Measurements from ENCODE around the gene PHRF1.

The PHRF1 gene

DNA sequence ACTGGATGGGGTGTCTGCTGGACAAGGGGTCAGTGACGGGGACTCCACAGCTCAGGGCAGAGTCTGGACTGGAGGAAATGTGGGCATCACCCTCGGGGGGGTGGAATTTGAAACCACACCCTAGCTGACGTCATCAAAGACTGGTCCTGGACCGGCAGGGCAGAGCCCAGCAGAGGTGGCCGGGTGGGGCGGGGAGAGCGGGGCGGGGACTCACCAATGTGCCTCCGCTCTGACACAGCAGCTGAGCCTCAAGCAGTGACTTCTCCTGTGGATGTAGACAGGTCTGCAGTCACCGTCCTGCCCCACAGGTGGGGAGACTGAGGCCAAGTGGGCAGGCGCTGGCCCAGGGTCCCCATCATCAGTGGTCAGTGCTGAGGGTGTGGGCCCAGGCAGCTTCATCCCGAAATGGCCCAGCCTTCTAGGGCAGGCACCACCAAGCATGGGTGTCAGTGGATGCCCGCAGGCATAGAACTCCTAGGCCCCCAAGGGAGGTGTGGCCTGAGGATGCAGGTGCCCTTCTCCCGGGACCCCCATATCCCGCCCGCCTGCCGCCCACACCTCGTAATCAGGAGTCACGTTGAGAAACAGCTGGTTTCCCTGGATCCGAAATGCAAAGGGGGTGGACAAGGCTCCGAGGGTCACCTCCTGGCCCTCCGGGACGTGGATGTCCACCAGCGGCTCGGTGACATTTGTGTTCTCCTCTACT is 47.9 kb downstream of the PHRF1 start:
- no peak for FAIRE-seq
- TF ChIP-seq, protein P1, sequence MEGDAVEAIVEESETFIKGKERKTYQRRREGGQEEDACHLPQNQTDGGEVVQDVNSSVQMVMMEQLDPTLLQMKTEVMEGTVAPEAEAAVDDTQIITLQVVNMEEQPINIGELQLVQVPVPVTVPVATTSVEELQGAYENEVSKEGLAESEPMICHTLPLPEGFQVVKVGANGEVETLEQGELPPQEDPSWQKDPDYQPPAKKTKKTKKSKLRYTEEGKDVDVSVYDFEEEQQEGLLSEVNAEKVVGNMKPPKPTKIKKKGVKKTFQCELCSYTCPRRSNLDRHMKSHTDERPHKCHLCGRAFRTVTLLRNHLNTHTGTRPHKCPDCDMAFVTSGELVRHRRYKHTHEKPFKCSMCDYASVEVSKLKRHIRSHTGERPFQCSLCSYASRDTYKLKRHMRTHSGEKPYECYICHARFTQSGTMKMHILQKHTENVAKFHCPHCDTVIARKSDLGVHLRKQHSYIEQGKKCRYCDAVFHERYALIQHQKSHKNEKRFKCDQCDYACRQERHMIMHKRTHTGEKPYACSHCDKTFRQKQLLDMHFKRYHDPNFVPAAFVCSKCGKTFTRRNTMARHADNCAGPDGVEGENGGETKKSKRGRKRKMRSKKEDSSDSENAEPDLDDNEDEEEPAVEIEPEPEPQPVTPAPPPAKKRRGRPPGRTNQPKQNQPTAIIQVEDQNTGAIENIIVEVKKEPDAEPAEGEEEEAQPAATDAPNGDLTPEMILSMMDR (IDR thresholded peaks at IDR 0.05; ENCODE audit: insufficient read depth, missing control alignments), result no peak
- DNase-seq (ENCODE audit: insufficient read length, low spot score), result no peak

DNA sequence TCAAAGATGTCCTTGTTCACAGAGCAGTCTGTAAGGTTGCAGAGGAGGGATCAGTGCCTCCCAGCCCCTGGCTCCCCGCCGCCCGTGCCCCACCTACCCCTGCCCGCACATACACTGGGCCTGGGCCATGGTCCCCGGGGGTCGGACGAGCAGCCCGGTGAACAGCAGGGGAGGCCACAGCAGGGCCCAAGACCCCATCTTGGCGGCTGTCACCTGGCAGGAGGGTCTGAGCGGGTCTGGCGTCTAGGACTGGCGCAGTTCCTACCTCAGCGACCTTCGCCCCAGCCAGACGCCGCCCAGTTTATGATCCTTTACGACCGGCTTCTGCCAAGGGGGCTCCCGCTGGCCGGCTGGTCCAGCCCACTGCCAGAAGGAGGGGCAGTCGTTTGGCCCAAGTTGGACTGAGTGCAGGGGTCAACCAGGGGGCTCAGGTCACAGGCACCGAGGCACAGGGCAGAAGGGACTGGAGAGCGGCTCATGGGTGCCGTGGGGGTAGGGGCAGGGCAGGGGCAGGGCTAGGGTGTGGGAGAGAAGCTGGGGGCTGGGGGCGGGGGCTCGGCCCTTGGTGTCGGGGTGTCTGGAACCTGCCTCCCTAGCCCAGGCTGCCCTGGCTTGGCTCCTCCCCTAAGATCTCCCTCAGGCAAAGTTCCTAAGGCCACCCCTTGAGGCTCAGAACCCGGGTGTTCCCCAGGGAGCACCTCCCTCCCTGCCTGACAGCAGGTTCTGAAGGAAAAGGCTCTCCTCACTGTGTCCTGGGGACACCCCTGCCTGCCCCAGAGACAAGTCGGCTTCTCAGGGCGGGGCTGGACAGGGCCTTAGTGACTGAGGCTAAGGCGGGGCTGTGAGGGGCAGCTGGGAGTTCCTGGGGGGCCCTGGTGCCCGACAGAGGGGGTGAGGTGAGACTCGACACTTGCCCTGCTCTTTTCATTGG is 48.7 kb downstream of the PHRF1 start, which contains the start of gene CDHR5:
Gene CDHR5, minus strand, starts transcription at position 251 of the 931 bp plus-strand sequence. Its CDS starts 53 bp downstream, at position 198.
- DNase-seq (ENCODE audit: insufficient read length, low spot score), result no peak
- FAIRE-seq, result no peak
- TF ChIP-seq, protein P1 (IDR thresholded peaks at IDR 0.05; ENCODE audit: insufficient read depth, missing control alignments), result no peak

DNA sequence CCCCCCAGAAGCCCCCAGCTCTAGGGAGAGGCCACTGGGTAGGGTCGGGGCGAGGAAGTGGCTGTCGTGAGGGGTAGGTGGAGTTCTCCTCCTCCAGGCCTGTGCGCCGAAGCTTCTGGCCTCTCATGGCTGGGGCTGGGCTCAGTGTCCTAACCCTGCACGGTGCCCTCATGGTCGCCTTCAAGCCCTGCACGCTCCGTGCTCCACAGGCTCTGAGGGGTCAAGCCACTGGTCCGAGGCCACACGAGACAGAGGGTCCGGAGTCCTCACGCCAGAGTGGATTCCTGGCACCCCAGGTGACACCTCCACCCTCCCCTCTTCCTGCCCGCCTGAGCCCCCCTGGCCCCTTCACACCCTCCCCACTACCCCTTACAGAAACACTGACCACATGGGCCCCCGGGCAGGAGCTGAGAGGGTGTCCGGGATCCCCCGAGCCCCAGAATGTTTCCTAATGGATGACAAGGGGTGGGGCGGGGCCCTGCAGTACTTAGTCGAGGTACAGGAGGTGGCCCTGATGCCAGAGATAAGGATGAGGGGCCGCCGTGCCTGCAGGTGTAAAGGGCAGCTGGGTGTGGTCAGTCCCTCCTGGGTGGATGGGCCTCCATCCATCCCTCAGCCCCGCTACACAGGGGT is 49.5 kb downstream of the PHRF1 start:
- DNase-seq (ENCODE audit: insufficient read length, low spot score) (no peak), FAIRE-seq (no peak)
- TF ChIP-seq, protein P1 (IDR thresholded peaks at IDR 0.05; ENCODE audit: insufficient read depth, missing control alignments), result no peak

DNA sequence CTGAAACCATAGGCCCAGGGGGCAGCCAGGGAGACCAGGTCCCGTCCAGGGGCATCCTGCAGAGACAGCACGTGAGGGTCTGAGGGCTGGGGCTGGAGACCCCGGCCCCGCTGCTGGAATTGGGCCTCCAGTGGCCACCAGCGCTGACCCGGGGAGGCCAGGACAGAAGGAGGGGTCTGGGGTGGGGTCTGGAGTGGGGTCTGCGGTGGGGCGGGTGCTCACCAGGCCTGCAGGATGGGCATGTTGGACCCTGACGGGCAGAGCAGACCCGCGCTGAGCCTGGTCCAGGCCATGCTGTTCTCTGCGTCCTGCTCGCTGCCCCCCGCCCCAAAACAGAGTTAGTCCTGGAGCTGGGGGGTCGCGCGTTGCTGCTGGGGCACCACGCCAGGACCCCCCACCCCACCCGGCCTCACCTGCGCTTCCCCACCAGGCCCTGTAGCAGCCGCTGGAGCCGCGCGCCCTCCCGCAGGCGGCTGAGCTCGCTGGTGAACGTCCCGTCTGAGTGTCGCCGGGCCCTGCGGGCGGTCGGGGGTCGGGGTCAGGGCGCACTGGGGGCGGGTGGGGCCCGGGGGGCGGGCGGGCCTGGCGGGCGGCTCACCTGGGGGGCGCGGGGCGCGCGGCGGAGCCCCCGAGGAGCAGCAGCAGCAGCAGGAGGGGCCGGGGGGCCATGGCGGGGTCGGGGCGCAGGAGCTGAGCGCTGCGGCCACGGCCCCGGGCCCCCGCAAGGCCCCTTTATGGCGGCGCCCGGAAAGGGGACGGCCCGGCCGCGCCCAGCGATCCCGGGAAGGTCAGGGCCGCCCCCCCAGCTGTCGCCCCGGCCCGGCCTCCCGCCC is 50.4 kb downstream of the PHRF1 start, which contains the start of gene SCT:
Gene SCT, minus strand, starts transcription at position 707 of the 833 bp plus-strand sequence. Its CDS starts 38 bp downstream, at position 669.
- TF ChIP-seq, protein P1 (IDR thresholded peaks at IDR 0.05; ENCODE audit: insufficient read depth, missing control alignments), result no peak
- no peak for DNase-seq (ENCODE audit: insufficient read length, low spot score)
- FAIRE-seq, result no peak

DNA sequence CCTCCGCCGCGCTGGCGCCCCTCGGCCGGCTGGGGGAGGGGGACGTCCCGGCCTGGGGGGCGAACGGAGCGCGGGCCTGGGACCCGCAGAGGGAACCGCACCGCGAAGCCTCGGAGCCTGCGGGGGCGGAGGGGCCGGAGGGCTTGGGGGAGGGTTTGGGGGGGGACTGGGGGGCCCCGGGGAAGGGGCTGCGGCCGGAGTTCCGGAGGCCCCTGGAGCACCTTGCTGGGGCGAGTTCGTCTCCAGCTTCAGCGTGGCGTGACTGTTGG is 51.0 kb downstream of the PHRF1 start:
- FAIRE-seq (no peak), DNase-seq (ENCODE audit: insufficient read length, low spot score) (no peak)
- TF ChIP-seq, protein P1 (IDR thresholded peaks at IDR 0.05; ENCODE audit: insufficient read depth, missing control alignments), result no peak

DNA sequence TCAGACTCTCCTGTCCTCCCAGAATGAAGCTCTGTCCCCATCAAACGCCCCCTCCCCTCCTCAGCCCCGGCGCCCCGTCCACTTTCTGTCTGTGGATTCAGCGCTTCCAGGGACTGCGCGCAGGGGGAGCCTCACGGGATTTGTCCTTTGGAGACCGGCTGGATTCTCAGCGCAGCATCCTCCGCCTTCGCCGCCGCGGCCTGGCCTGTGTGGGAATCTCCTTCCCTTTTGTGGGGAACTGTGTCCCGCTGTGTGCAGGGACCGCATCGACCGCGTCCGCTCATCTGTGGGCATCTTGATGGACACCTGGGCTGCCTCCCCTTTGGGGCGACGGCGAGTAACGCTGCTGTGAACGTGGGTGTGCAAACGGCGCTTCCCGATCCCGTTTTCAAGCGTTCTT is 51.8 kb downstream of the PHRF1 start:
- DNase-seq (ENCODE audit: insufficient read length, low spot score), result no peak
- TF ChIP-seq, protein P1 (IDR thresholded peaks at IDR 0.05; ENCODE audit: insufficient read depth, missing control alignments), result no peak
- FAIRE-seq, result no peak

Measured in D721Med (cell line).